Measurements from ENCODE around the gene PHACTR2. TPM values are rescaled to one million over a fixed set of nuclear protein-coding genes. Genes with fewer than 3 reads are reported as not detected.
"Not testable (repeated sequence)": the region's sequence is repeated elsewhere in the genome, so short reads cannot be mapped to it uniquely, and the experiment has no call there.

Gene PHACTR2
- total RNA-seq, 3 donors from 2014 or later, result 25.7 to 33.4 (median 26.2) TPM

- not testable (repeated sequence) for ATAC-seq; H3K4me3 Mint-ChIP-seq; DNase-seq; H3K27me3 Mint-ChIP-seq (ENCODE audit: low read depth)
- H3K4me1 Mint-ChIP-seq (ENCODE audit: low read depth), result peaks cover 16% of the 10 kb centered on the region
- peaks cover 62% of the 10 kb centered on the region for H3K36me3 Mint-ChIP-seq (ENCODE audit: insufficient read depth)
- H3K9me3 Mint-ChIP-seq, result peaks cover 28% of the 10 kb centered on the region
Observed at GRCh38 chr6:143798487-143798886, 120.7 kb downstream of the PHACTR2 start.

DNA sequence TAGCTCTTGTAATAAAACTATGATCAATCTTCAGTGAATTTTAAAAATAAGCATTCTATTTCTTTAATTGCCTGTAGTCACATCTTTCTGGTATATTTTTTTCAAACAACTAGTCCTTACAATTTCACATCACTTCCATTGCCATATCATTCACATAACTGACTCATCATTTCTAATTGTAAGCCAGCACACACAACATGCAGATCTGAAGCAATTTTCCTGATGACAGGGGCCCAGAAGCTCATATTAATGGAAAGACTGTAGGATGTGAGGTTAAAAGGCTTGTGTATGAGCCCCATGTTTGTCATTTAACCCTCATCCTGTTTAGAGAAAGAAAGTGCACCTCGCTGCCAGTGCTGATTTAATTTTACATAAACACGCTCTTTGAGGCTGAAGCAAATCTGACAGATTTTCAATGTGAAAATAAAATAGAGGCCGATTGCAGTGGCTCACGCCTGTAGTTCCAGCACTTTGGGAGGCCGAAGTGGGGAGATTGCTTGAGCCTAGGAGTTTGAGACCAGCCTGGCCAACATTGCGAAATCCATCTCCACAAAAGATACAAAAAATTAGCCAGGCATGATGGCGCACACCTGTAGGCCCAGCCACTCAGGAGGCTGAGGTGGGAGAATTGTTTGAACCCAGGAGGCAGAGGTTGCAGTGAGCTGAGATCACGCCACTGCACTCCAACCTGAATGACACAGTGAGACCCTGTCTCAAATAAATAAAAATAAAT, 125.2 kb downstream of the PHACTR2 start:
- Mint-ChIP-seq H3K4me3 (no peak overlapping the region), H3K27me3 (ENCODE audit: low read depth) (no peaks in the 10 kb centered on the region), H3K9me3 (peaks cover 23% of the 10 kb centered on the region), H3K4me1 (ENCODE audit: low read depth) (peaks cover 53% of the 10 kb centered on the region), H3K36me3 (ENCODE audit: insufficient read depth) (peaks cover 43% of the 10 kb centered on the region)
- DNase-seq, result no peak
- no peak for ATAC-seq

DNA sequence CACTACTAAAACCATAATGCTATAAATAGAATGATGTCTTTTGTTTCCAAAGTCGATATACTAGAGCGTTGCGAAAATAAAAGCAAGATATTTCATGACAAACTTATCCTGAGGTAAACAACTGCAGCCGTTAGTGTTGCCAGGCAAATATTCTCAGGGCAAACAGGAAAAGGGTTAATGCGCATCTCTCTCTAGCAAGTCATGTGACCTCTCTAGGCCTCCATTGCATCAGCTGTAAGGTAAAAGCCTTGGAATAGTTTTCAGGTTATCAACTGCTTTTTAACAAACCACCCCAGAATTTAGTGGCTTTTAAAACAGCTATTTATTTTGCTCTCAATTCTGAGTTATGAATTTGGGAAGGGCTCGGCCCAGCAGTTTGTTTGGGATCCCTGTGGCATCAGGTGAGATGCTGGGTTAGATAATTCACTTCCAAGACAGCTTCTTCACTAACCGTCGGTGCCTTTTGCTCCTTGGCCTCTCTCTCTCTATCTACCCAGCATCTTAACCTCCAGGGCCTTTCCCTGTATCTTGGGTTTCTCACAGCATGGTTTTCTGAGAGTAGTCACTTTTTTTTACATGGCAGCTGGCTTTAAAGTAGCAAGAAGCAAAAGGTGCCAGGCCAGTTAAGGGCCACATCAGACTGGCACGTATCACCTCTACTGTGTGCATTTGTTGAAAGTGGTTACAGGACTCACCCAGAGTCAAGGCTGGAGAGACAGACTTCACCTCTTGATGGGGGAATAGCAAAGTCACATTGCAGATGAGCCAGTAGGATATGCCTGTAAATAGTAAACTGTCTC, 126.2 kb downstream of the PHACTR2 start:
- H3K27me3 Mint-ChIP-seq (ENCODE audit: low read depth), result no peaks in the 10 kb centered on the region
- peaks cover 55% of the 10 kb centered on the region for H3K4me1 Mint-ChIP-seq (ENCODE audit: low read depth)
- H3K4me3 Mint-ChIP-seq, result no peak overlapping the region
- peaks cover 39% of the 10 kb centered on the region for H3K36me3 Mint-ChIP-seq (ENCODE audit: insufficient read depth)
- no peak for DNase-seq
- ATAC-seq, result no peak
- peaks cover 13% of the 10 kb centered on the region for H3K9me3 Mint-ChIP-seq

- Mint-ChIP-seq H3K4me3 (no peak overlapping the region), H3K36me3 (ENCODE audit: insufficient read depth) (peaks cover 30% of the 10 kb centered on the region)
- no peak for ATAC-seq
Observed at GRCh38 chr6:143804835-143805239, 127.1 kb downstream of the PHACTR2 start.

GRCh38 chr6:143806282-143807102, 128.7 kb downstream of the PHACTR2 start:
- peaks cover 53% of the 10 kb centered on the region for H3K4me1 Mint-ChIP-seq (ENCODE audit: low read depth)
- DNase-seq, result peak; percentile 69
- peak; percentile 80 to 81 for ATAC-seq

More at GRCh38 chr6:143804835-143805239, 127.1 kb downstream of the PHACTR2 start:
- DNase-seq, result no peak
- H3K4me1 Mint-ChIP-seq (ENCODE audit: low read depth), result peaks cover 55% of the 10 kb centered on the region
- H3K9me3 Mint-ChIP-seq, result peaks cover 5% of the 10 kb centered on the region
- no peaks in the 10 kb centered on the region for H3K27me3 Mint-ChIP-seq (ENCODE audit: low read depth)

GRCh38 chr6:143807103-143807772, 129.5 kb downstream of the PHACTR2 start:
- ATAC-seq, result peak in 1 of 2 donors; percentile 31
- Mint-ChIP-seq H3K36me3 (ENCODE audit: insufficient read depth) (peaks cover 21% of the 10 kb centered on the region), H3K4me3 (peak overlapping the region; percentile 33), H3K27me3 (ENCODE audit: low read depth) (no peaks in the 10 kb centered on the region), H3K9me3 (no peaks in the 10 kb centered on the region), H3K4me1 (ENCODE audit: low read depth) (peaks cover 48% of the 10 kb centered on the region)
- DNase-seq, result no peak

More at GRCh38 chr6:143806282-143807102, 128.7 kb downstream of the PHACTR2 start:
- Mint-ChIP-seq H3K27me3 (ENCODE audit: low read depth) (no peaks in the 10 kb centered on the region), H3K36me3 (ENCODE audit: insufficient read depth) (peaks cover 20% of the 10 kb centered on the region), H3K9me3 (no peaks in the 10 kb centered on the region), H3K4me3 (peak overlapping the region; percentile 33)

DNA sequence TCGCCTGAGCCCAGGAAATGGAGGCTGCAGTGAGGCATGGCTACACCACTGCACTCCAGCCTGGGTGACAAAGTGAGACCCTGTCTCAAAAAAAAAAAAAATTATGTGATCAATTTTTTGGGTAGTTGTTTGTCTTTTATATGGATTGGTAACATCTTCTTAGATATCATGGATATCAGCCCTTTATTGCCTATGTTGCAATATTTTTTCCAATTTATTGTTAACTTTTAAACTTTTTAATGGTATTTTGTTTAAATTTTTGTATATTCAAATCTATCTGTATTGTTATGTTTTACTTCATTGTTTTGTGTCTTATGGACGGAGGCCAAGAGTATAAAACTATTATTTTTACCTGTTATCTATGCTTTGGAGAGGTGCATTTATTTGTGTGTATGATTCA, 133.0 kb downstream of the PHACTR2 start:
- ATAC-seq (no peak), DNase-seq (no peak)
- Mint-ChIP-seq H3K36me3 (ENCODE audit: insufficient read depth) (peaks cover 19% of the 10 kb centered on the region), H3K4me1 (ENCODE audit: low read depth) (peaks cover 22% of the 10 kb centered on the region), H3K27me3 (ENCODE audit: low read depth) (no peaks in the 10 kb centered on the region), H3K9me3 (no peaks in the 10 kb centered on the region), H3K4me3 (no peak overlapping the region)

DNA sequence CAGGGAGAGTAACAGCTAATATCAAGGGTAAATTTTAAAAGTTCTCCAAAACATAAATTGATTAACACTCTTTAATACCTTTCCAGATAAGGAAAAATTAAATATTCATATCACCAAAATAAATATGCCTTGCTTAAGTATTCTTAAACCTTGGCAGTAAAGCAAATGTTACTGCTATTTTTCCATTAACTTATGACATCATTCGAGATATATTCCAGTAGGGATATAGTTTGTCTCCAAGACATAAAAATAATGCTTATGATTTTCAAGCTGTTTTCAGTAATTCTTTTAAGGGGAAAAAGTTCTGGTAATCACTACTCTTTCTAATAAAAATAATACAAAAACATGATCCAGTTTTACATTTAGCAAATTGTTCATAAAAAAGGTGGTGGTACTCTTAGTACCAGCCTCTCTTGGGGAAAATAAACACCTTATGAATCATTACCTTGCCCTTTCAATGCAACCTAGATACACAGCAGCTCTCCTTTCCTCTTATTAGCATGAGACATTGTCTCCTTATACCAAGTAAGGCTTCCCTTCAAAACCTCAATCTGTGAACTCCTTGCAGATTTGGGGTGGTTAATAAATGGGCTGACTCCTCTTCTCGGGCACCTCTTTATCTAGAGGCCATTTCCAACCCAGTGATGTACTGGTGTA, 133.9 kb downstream of the PHACTR2 start:
- ATAC-seq, result no peak

GRCh38 chr6:143817621-143818020, 139.9 kb downstream of the PHACTR2 start:
- ATAC-seq (no peak), DNase-seq (no peak)
- no peaks in the 10 kb centered on the region for H3K9me3 Mint-ChIP-seq
- H3K27me3 Mint-ChIP-seq (ENCODE audit: low read depth), result no peaks in the 10 kb centered on the region
- no peaks in the 10 kb centered on the region for H3K4me1 Mint-ChIP-seq (ENCODE audit: low read depth)
- H3K4me3 Mint-ChIP-seq, result no peak overlapping the region
- H3K36me3 Mint-ChIP-seq (ENCODE audit: insufficient read depth), result peaks cover 4% of the 10 kb centered on the region

More for the DNA sequence above, 133.9 kb downstream of the PHACTR2 start:
- Mint-ChIP-seq H3K4me3 (no peak overlapping the region), H3K27me3 (ENCODE audit: low read depth) (no peaks in the 10 kb centered on the region), H3K9me3 (no peaks in the 10 kb centered on the region), H3K36me3 (ENCODE audit: insufficient read depth) (peaks cover 19% of the 10 kb centered on the region), H3K4me1 (ENCODE audit: low read depth) (peaks cover 14% of the 10 kb centered on the region)
- no peak for DNase-seq

- DNase-seq (no peak), ATAC-seq (no peak)
- Mint-ChIP-seq H3K9me3 (no peaks in the 10 kb centered on the region), H3K4me3 (no peak overlapping the region), H3K27me3 (ENCODE audit: low read depth) (no peaks in the 10 kb centered on the region), H3K36me3 (ENCODE audit: insufficient read depth) (peaks cover 11% of the 10 kb centered on the region), H3K4me1 (ENCODE audit: low read depth) (no peaks in the 10 kb centered on the region)
Observed at GRCh38 chr6:143821359-143821758, 143.6 kb downstream of the PHACTR2 start.

GRCh38 chr6:143822584-143823024, 144.8 kb downstream of the PHACTR2 start:
- ATAC-seq (no peak), DNase-seq (no peak)
- Mint-ChIP-seq H3K4me3 (no peak overlapping the region), H3K4me1 (ENCODE audit: low read depth) (no peaks in the 10 kb centered on the region), H3K27me3 (ENCODE audit: low read depth) (no peaks in the 10 kb centered on the region), H3K36me3 (ENCODE audit: insufficient read depth) (peaks cover 8% of the 10 kb centered on the region), H3K9me3 (no peaks in the 10 kb centered on the region)

DNA sequence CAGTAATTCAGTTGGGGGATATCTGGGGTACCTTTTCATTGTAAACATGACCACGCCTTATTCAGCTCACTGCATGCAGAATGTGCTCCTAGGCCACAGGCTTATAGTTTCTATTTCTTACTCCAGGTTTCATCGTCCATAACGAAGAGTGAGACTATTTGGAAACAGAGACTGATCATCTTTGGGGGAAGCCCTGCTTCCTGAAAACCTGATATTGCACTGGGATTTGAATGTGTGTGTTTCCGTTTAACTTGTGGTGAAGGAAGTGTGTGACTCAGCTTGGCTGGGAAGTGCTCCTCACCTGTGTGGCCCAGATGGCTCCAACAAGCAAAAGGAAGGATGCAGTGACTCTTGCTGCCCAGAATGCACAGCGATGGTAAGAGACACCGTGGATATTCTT, 145.8 kb downstream of the PHACTR2 start:
- peaks cover 7% of the 10 kb centered on the region for H3K36me3 Mint-ChIP-seq (ENCODE audit: insufficient read depth)
- no peak overlapping the region for H3K4me3 Mint-ChIP-seq
- no peaks in the 10 kb centered on the region for H3K4me1 Mint-ChIP-seq (ENCODE audit: low read depth)
- H3K27me3 Mint-ChIP-seq (ENCODE audit: low read depth), result no peaks in the 10 kb centered on the region
- H3K9me3 Mint-ChIP-seq, result no peaks in the 10 kb centered on the region
- DNase-seq (no peak), ATAC-seq (no peak)

- Mint-ChIP-seq H3K36me3 (ENCODE audit: insufficient read depth) (peaks cover 5% of the 10 kb centered on the region), H3K27me3 (ENCODE audit: low read depth) (no peaks in the 10 kb centered on the region), H3K9me3 (no peaks in the 10 kb centered on the region), H3K4me1 (ENCODE audit: low read depth) (no peaks in the 10 kb centered on the region), H3K4me3 (no peak overlapping the region)
- DNase-seq, result no peak
- no peak for ATAC-seq
Observed at GRCh38 chr6:143828572-143828971, 150.8 kb downstream of the PHACTR2 start.
